Measurements from ENCODE around the gene DMAC2L.
"Not testable (repeated sequence)": the region's sequence is repeated elsewhere in the genome, so short reads cannot be mapped to it uniquely, and the experiment has no call there.

The DMAC2L gene

GRCh38 chr14:50311972-50312733 lies at the start of gene DMAC2L, which contains the start of gene L2HGDH:
DMAC2L (plus strand) TSS chr14:50312324; CDS start chr14:50321488, 9,164 bp downstream.
L2HGDH (minus strand) TSS chr14:50312229; CDS start chr14:50312150, 79 bp downstream.
- DNase-seq (ENCODE audit: low read depth in 2 of 2): peak; percentile 58 to 84

GRCh38 chr14:50262865-50263264 lies 49.3 kb upstream of the DMAC2L start:
- DNase-seq (ENCODE audit: low read depth in 2 of 2): no peak

GRCh38 chr14:50263321-50263720 lies 48.8 kb upstream of the DMAC2L start:
- no peak for DNase-seq (ENCODE audit: low read depth in 2 of 2)

GRCh38 chr14:50265029-50265428 lies 47.1 kb upstream of the DMAC2L start:
- no peak for DNase-seq (ENCODE audit: low read depth in 2 of 2)

- no peak for DNase-seq (ENCODE audit: low read depth in 2 of 2)
Measured at GRCh38 chr14:50270932-50271331, 41.2 kb upstream of the DMAC2L start.

GRCh38 chr14:50272498-50272897 lies 39.6 kb upstream of the DMAC2L start:
- DNase-seq (ENCODE audit: low read depth in 2 of 2): no peak

- no peak for DNase-seq (ENCODE audit: low read depth in 2 of 2)
Measured at GRCh38 chr14:50285861-50286260, 26.3 kb upstream of the DMAC2L start.

- DNase-seq (ENCODE audit: low read depth in 2 of 2): no peak
Measured at GRCh38 chr14:50288146-50288545, 24.0 kb upstream of the DMAC2L start.

GRCh38 chr14:50290306-50290705 lies 21.8 kb upstream of the DMAC2L start:
- no peak for DNase-seq (ENCODE audit: low read depth in 2 of 2)

- no peak for DNase-seq (ENCODE audit: low read depth in 2 of 2)
Measured at GRCh38 chr14:50299585-50299984, 12.5 kb upstream of the DMAC2L start.

GRCh38 chr14:50301914-50302313 lies 10.2 kb upstream of the DMAC2L start:
- no peak for DNase-seq (ENCODE audit: low read depth in 2 of 2)

GRCh38 chr14:50303744-50304471 lies 8.2 kb upstream of the DMAC2L start:
- DNase-seq (ENCODE audit: low read depth in 2 of 2): no peak

GRCh38 chr14:50308363-50308915 lies 3.7 kb upstream of the DMAC2L start:
- no peak for DNase-seq (ENCODE audit: low read depth in 2 of 2)

- no peak for DNase-seq (ENCODE audit: low read depth in 2 of 2)
Measured at GRCh38 chr14:50310445-50310844, 1.7 kb upstream of the DMAC2L start.

GRCh38 chr14:50311337-50311971 lies 670 bp upstream of the DMAC2L start:
- no peak for DNase-seq (ENCODE audit: low read depth in 2 of 2)

GRCh38 chr14:50312734-50313054 lies 570 bp downstream of the DMAC2L start:
- DNase-seq (ENCODE audit: low read depth in 2 of 2): no peak

GRCh38 chr14:50314098-50314497 lies 2.0 kb downstream of the DMAC2L start:
- not testable (repeated sequence) for DNase-seq (ENCODE audit: low read depth in 2 of 2)

- DNase-seq (ENCODE audit: low read depth in 2 of 2): no peak
Measured at GRCh38 chr14:50318031-50318626, 6.0 kb downstream of the DMAC2L start.

- no peak for DNase-seq (ENCODE audit: low read depth in 2 of 2)
Measured at GRCh38 chr14:50319293-50319692, 7.2 kb downstream of the DMAC2L start.

- DNase-seq (ENCODE audit: low read depth in 2 of 2): no peak
Measured at GRCh38 chr14:50319721-50320120, 7.6 kb downstream of the DMAC2L start.

- DNase-seq (ENCODE audit: low read depth in 2 of 2): no peak
Measured at GRCh38 chr14:50320283-50320682, 8.2 kb downstream of the DMAC2L start.

Measured in stimulated activated CD4-positive, alpha-beta T cell treated with anti-CD3 and anti-CD28 coated beads, Interleukin-1b, Interleukin-23, amount 100 ng/mL, for 1 hour (primary cell).